GDM1 (cell line): Measurements from ENCODE around the gene GRAMD2A.

Experiments used
- DNase-seq: peaks from one replicate; lab custom pipeline; 2025; lab: John Stamatoyannopoulos, UW

Gene GRAMD2A

DNA sequence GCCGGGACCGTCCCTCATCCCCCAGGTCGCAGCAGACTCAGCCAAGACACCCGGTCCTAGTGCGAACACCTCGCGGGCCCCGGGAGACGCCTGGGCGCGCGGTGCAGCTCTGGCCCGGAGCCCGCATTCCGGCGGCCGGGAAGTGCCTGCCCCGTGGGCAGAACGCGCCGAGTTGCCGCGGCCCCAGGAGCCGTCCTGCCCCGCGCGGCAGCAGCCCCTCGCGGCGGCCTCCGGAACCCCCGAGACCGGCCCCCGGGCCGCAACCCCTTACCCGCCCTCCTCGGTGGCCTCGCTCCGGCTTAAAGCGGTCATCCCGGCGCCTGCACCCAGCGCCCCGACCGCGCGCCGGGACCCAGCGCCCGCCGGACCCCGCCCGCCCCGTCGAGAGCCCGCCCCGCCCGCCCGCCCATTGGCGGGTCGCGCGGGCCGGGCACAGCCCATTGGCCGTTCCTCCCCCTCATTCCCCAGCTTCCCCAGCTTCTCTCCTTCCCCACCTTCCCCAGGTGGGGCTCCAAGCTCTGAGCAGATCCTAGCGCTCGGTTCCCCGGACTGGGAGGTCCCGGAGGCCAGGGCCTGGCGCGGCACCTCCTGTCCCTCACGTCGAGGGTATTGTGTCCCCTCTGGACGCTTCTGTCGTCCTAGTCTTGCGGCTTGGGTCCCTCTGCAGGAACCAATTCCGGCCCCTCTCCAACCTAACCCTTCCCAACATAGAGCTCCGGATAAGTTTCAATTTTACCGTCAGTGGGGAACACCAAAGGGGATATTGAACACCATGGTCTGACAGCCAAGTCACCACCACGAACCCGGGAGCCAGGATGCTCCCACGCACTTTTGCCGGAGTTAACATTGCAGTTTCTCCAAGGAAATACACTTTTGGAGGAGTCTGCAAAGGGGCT is at the start of gene GRAMD2A:
GRAMD2A (minus strand) TSS at position 328 of the 896 bp plus-strand sequence.
- DNase-seq: no peak

DNA sequence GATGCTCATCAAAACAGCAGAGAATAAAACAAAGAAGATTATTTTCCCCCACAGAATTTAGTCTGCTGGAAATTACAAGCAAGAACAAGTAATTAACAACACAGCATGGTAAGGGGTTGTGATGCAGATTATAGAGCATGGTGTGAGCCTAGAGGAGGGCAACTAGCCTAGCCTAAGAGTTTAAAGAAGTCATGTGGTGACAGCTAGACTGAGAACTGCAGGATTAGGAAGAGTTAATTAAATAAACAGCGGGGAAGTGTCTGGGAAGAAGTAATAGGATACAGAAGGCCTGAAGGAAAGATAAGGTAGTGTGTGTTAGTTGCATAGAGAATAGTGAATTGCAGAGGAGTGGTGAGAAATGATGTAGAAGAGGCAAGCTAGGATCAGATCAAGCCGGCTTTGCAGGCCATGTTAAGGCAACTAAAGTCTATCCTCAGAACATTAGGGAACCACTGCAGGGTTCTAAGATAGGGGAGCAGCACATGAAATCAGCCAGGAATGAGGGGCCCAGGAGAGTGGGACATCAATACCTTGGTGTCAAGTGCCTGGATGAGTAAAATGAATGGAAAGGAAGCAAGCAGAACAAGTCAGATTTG is 45.3 kb upstream of the GRAMD2A start:
- no peak for DNase-seq

DNA sequence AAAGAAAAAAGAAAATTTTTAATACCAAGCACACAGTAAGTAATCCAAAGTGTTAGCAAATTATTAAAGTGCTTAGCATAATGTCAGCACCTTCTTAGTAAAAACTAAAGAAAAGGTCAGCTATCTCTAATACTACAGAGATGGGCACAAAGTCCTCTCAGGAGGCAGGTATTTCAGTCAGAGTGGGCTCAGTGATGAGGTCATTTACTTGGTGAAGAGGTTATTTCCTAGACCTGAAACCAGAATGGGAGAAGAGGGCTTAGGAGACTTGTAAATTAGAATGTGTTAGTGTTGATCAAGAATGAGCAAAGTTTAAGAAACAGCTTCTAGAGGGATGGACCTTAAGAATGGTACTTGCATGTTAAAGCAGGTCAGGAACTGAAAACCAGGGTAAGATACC is 42.1 kb upstream of the GRAMD2A start:
- DNase-seq: no peak

DNA sequence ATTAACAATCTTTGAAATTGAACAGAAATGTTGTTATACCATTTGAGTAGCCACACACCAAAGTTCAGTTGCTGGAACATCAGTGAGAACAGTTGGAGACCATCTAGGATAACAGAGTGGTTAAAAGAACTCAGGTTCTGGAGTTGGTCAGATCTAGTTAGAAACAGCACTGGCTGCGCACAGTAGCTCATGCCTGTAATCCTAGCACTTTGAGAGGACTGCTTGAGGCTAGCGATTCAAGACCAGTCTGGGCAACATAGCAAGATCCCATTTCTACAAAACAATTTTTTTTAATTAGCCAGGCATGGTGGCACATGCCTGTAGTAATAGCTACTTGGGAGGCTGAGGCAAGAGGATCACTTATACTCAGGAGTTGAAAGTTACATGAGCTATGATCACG is 41.0 kb upstream of the GRAMD2A start:
- no peak for DNase-seq

DNA sequence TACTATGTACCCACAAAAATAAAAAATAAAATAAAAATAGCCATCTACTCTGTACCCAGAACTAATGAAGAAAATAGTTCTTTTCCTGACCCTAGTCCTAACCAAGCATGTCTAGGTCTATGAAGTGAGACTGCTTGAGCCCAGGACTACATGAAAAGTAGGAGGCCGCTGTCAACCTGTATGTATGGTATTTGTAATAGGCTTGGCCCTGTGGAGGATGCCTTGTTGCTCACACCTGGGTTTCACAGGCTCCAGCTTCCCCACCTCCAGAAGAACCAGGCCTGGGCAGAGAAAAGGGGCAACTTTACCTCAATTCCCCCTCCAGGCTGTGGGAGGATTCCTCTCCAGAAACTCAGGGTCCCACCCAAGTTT is 40.3 kb upstream of the GRAMD2A start:
- no peak for DNase-seq

DNA sequence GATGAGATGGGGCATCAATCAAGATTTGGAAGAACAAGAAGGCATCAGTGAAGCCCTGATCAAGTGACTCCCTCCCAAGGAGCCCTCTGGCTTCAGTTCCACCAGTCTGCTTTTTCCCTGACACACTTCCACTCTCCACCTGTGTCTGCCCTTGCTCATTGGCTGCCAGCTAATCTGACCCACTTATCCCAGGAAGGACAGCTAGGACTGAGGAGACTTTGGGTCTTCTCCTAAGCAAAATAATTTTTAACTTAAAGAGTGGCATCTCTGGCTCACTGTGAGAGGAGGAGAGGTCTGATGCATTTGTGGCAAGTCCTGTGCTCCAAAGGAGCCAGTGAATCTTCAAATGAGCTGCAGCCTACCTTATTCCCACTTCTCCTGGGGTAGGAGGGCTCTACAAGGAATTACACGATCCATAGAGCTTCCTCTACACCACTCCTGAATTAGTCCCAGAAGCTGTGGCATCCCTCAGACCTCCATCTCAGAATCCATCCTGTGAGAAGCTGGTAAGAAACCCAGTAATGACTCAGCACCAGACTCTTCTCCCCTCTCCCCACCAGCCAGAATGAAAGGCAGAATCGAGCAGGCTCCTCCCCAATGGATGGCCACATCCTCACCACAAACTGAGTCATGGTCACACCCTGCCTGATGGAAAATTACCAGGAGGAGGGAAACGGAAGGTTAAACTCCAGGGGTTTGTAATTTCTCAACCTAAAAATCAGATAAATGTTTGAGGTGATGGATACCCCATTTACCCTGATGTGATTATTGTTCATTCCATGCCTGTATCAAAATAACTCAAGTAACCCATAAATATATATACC is 39.7 kb upstream of the GRAMD2A start:
- peak; percentile 90 for DNase-seq

DNA sequence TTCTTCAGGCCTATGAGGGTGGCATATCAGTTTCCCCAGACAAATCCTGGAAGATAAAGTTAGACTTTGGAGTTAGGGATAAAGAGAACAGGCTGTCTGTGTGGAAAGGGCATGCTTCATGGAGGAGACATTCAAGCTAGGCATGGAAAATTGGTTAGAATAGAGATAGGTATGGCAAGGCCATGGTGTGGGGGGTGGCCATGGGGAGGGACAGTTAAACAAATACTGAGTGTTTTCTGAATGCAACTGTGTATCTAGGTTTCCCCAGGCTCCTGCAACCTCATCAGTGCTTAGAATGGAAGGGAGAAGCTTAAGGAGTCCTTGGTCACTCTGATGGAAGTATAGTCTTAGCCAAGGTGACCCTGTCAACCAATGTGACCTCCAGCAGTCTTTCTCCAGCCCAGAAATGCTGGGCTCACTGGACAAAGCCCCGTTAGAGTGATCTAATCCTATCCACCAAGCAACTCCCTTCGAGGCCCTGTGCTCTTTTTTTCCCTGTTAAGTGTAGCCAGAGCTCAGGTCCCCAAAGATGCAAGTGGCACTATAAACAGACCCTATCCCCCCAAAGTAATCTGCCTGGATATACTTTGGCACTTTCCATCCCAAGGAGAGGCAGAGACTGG is 38.9 kb upstream of the GRAMD2A start:
- no peak for DNase-seq

DNA sequence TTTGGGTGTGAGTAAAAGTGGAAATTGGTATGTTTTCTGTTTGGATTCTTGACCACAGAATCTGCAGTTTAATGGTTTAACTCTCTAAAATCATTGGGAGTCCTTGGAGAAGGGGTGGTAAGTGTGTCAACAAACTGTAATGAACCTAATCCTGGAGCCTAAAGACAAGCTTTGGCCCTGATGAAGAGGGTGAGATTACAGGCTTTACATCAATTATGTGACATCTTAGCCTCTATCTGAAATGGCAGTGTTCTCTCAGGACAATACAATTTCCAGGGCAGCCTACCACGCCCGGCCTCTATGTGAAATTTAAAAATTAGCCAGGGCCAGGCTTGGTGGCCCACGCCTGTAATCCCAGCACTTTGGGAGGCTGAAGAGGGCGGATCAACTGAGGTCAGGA is 37.7 kb upstream of the GRAMD2A start:
- no peak for DNase-seq

DNA sequence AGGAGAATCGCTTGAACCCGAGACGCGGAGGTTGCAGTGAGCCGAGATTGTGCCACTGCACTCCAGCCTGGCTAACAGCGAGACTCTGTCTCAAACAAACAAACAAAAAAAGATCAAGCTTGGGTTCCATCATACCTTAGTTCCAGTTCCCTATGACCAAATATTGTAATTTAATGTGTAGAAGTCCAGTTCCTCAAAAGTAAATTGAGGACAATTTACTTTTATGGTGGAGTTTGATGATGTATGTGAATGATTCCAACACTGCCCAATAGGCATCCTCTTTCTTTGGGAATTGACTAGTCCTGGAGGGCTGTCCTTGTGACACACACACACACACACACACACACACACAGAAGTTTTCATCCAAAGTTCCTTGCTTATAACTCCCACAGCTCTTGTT is 36.2 kb upstream of the GRAMD2A start:
- DNase-seq: no peak

DNA sequence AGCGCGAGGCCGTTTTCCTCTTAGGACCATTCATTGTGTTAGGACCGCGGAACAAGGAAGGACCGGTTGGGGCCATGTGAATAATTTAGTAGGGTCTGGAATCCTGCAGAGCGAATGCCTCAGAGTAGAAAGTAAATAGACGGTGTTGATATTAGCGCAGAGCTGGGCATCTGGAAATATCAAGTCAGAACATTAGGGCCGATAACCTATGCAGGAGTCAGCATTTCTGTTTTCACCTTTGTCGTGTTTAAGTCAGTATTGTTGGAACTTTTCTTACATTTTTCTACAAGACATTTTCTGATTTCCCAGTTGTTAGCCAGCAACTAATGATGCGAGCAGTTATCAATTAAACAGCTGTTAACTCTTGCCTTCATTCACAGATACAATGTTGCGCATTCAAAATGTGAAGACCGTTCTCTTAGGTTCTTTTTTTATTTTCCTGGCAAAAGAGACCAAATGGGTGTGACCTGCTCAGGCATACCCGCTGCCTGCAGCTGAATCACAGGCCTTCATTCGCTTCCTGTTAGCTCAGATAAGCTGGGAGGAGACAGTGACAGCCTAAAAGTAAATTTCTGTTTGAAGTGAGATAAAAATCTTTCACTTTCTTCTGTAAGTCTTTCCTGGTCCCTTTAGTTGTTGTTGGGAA is 34.4 kb upstream of the GRAMD2A start:
- no peak for DNase-seq

DNA sequence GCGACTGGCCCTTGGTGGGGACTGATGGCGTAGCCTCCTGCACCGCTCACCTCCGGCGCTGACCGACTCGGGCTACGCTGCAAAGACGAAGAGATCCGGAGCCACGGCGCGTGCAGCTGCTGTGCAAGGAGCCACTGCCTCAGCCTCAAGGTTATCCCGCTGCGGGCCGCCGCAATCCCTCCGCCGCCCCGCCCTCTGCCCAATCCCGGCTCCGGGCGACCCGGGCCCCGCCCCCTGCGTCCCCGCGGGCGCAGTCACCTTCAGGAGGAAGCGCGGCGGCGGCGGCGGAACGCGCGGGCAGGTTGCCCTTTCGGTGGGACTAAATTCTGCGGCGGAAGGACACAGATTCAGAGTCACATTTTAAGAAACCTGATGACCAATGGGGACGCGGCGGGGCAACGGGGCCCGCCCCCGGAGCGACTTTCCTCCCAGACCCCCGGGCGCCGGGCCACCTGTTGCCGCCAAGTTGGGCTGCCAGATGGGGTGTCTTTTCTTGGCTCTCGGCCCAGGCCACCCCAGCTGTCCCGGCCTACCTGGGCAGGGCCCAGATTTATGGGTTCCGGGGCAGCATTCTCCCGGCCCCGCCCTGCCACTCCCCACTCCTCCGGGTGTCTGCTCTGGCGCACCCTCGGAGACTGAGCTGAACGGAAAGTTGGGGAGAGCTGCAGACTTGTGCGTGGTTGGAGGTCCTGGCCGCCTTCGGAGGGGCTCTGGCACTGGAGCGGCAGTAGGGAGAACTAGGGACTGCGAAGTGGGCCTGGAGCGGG is 33.7 kb upstream of the GRAMD2A start, which contains the start of gene PKM:
PKM (minus strand) TSS at position 125 of the 767 bp plus-strand sequence. CDS start 12,093 bp downstream, outside the sequence.
- peak; percentile 96 for DNase-seq

DNA sequence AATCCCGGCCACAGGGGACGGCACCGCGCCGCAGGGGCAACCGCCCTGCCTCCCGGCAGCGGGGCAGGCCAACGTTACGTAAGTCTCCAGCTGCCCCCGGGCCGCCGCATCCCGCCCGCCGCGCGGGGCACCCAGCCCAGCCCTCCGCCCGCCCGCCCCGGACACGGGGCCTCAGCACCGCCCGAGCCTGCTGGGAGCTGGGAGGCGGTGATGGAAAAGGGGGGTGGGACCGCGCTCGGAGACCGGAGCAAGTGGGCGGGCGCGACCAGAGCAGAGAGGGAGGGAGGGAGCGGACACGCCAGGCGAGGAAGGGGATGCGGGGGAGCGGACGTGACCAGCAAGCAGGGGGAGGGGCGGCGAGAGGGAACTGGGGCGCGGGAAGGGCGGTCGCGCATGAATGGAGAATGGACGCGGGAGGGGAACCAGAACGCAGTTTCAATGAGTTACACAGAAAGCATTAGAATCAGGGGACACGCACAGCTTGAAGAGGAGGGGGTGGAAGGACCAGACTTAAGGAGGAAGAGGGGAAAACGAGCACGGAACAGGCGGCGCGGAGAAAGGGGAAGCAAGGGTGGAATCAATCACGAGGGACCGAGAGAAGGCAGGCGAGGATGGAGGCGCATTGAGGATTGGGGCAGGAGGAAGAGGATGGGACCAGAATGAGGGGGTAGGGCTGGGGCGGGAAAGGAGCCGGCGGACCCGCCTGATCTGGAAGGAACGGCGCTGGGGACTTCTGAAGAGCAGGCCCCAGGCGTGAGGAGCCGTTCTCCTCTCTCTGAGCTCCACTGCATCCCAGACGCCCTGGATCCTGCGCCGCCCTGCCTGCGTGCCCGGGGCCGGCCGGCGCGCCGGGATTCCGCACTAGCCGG is 32.8 kb upstream of the GRAMD2A start:
- DNase-seq: peak; percentile 83

DNA sequence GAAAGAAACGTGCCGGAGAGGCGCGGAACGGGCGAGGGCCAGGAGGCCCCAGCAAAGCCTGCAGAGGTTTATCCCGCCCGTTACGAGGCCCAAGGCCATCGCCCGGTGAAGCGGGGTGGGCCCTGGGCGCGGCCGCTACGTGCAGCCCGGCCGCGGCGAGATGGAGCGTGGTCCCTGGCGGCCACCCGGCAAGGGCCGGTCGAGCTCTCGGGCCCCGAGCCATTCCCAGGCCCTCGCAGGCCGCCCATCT is 32.3 kb upstream of the GRAMD2A start:
- no peak for DNase-seq

DNA sequence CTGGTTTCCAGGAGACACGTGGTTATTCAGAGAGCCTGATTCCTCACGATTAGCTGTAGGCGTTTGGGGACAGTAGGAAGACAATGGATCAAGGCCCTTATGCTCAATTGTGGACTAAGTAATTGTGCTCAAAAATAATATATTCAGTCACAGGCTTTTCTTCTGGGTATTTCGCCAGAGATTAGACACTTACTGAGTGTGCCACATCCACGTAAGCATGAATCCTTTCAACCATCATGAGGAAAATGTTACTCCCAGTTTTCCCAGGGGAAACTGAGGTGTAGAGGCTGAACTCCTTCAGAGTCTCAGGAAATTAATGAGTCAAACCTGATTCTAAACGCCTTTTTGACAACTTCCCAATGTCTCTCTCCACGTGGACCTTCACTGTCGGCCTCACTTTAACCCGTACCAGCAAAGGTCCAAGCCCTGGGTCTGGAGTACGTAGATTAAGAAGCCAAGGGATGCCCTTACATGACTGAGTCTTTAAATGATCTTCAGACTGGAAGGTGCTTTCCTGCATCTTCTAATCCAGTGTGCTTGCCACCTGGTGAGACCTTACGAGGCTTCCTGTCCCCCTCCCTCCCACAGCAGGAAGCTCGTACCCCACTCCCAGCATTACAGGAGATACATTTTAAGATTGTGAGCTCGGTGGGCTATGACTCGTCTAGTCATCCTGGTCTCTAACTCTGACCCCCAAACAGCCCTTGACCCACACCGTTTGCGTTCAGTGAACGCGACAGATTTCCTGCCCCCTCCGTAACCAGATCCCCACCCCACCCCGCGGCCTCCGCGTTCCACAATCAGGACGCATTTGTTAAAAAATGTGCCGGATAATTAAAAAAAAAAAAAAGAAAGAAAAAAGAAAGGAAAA is 31.7 kb upstream of the GRAMD2A start:
- DNase-seq: no peak

DNA sequence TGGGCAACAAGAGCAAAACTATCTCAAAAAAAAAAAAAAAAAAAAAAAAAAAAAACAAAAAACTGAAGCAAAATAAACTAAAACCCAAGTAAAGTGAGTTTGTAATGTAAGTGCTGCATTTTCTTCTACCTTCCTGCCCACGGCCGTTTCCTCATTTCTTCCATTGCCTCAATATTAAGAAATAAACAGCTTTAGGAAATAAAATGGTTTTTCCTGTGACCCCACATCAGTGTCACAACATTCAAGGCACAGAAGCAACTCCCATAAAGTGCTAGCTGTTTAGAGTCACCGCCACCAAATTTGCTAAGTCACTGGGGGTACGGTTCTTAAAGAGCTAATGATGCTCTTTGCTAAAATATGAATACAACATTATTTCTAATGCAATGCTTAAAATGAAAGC is 30.1 kb upstream of the GRAMD2A start:
- DNase-seq: no peak

DNA sequence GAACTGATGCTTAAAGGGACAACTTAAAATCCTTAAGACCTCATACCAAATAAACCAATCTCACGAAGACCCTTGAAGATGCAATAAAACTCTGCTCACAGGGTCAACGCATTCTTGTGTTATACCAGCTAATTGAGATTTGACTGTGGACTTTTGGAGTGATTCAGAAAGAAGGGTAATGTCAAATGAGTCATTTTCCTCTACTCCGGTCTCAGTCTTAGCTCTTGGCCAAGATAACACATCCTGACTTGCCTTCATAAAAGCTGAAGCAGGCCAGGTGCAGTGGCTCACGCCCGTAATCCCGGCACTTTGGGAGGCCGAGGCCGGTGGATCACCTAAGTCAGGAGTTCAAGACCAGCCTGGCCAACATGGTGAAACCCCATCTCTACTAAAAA is 29.6 kb upstream of the GRAMD2A start:
- no peak for DNase-seq

DNA sequence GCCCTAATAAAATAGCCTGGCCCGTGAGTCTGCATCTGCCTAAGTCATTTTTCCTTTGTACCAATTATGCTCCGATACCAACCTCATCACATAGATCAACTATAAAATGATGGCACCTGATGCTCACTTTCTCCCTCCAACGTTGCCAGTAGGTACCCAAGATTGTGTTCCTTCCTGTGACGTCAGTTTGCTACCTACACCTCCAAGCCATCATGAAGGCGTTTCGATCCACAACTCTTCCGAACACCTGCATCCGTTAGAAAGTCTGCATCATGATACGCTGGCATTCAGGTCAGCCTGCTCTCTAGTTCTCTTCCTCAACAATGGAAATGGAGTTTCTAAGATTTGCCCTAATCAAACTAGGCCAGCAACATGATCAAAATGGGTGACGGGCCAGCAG is 25.7 kb upstream of the GRAMD2A start:
- no peak for DNase-seq

DNA sequence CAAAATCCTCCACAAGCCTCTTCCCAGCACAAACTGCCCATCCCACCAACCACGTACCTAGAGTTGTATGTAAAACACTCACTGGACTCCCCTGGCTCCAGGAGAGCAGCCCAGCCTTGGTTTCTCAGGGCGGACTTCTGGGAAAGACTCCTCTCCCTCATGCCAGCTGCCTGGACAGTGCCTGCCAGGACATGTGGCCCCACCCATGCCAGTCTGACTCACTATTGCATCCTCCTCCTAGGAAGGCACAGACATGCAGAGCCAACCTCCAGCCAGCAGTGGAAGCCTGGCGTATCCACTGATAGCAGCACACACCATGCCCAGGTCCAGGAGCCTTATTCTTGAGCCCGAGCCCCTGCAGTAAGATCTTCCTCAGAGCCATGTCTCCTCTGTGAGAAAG is 24.8 kb upstream of the GRAMD2A start:
- no peak for DNase-seq

DNA sequence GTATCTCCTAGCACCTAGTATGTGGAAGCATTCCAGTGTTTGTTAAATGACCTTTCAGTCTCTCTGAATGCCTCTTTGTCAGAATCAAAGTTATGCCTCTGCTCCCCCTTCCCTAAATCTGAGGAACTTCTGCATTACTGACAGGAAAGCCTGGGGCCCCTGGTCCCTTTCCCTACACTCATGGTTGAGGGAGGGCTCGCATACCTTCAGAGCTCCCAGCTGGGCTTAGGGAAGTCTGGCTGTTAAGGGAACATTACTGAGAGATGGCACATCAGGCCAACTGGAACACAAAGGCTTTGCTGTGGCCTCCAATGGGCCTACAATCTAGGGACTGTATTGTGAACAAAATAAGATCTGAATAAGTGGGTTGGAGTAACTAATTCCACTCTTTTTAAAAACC is 23.1 kb upstream of the GRAMD2A start:
- DNase-seq: no peak
